ENCODE results near the gene TMEM54.

GRCh38 chr1:32902535-32902920 is 1.3 kb upstream of the TMEM54 start:
- TF ChIP-seq EZH2 (IDR thresholded peaks at IDR 0.05), result no peak
- TF ChIP-seq, protein P1, sequence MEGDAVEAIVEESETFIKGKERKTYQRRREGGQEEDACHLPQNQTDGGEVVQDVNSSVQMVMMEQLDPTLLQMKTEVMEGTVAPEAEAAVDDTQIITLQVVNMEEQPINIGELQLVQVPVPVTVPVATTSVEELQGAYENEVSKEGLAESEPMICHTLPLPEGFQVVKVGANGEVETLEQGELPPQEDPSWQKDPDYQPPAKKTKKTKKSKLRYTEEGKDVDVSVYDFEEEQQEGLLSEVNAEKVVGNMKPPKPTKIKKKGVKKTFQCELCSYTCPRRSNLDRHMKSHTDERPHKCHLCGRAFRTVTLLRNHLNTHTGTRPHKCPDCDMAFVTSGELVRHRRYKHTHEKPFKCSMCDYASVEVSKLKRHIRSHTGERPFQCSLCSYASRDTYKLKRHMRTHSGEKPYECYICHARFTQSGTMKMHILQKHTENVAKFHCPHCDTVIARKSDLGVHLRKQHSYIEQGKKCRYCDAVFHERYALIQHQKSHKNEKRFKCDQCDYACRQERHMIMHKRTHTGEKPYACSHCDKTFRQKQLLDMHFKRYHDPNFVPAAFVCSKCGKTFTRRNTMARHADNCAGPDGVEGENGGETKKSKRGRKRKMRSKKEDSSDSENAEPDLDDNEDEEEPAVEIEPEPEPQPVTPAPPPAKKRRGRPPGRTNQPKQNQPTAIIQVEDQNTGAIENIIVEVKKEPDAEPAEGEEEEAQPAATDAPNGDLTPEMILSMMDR (IDR thresholded peaks at IDR 0.05), result no peak
